OCI-LY1 (cell line): ENCODE data around the gene PMS2.

Source experiments
- CTCF ChIP-seq: fragments of 200-600 bp; sonication (generic), shearing (Covaris generic); IDR thresholded peaks from 2 replicates; pipeline ENCODE4 v1.5.1; 2017; ENCODE audit warnings: mild to moderate bottlenecking, antibody characterized with exemption, low read length, moderate library complexity, mixed read lengths
- EZH2 ChIP-seq: fragments of 200-600 bp; sonication (generic), shearing (Covaris generic); IDR thresholded peaks from 2 replicates; pipeline ENCODE4 v1.8.0; 2017; ENCODE audit warnings: borderline replicate concordance, mixed run types, mild to moderate bottlenecking, antibody characterized with exemption, low read length, moderate library complexity, mixed read lengths

- TF ChIP-seq CTCF = no peak
- TF ChIP-seq EZH2 = no peak
Observed at GRCh38 chr7:6007386-6007785, 1.5 kb downstream of the PMS2 start.
